ENCODE measurements around the gene ZBTB7B.

The ZBTB7B gene

GRCh38 chr1:155002464-155003226 lies at the start of gene ZBTB7B:
Gene ZBTB7B (plus strand): TSS chr1:155002802. CDS start chr1:155014661, 11,859 bp downstream.
- no peak for DNase-seq (ENCODE audit: low read depth)

DNA sequence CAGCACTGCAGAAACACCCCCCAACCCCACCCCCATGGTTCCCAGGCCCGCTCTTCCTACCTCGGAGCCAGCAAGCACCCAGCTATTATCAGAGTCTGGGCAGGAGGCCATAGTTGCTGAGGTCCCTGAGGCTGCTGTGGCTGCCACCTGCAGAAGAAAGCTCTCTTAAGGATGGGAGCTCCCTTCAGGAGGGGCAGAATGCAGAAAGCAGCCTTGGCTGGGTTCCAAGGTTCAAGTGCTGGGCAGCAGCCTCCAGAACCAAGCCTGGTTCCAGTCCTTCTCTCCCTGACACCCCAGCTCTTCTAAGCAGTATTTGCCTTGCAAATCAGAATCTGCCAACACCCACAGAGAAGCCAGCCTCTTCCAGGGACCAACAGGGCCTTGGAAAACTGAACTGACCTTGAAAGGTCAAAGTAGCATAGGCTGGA lies 49.0 kb upstream of the ZBTB7B start:
- DNase-seq (ENCODE audit: low read depth) = no peak

DNA sequence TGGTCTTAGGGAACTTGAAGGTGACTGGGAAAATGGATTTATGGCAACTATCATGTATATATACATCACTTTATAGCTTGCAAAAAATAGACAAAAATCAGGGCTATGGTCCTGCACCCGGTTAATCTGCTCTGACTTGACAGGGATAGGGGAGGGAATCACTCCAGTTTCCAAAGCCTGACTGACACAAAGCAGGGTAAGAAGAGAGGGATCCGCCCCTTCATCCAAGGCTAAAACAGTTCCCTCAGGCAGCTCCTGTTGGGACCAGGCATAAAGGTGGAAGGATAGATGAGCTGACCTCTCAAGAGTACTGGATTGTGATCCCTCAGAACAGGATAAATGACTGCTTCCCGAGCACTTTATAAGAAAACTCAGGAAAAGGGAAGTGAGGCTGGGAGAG lies 48.1 kb upstream of the ZBTB7B start:
- DNase-seq (ENCODE audit: low read depth) = no peak

GRCh38 chr1:154955039-154955717 lies 47.4 kb upstream of the ZBTB7B start:
- peak; percentile 80 for DNase-seq (ENCODE audit: low read depth)

- DNase-seq (ENCODE audit: low read depth) = peak; percentile 68
These were observed 46.7 kb upstream of the ZBTB7B start, which contains the start of gene PBXIP1 for GRCh38 chr1:154955718-154956543. Gene PBXIP1 (minus strand): TSS chr1:154956099. CDS start chr1:154953721, 2,378 bp downstream.

DNA sequence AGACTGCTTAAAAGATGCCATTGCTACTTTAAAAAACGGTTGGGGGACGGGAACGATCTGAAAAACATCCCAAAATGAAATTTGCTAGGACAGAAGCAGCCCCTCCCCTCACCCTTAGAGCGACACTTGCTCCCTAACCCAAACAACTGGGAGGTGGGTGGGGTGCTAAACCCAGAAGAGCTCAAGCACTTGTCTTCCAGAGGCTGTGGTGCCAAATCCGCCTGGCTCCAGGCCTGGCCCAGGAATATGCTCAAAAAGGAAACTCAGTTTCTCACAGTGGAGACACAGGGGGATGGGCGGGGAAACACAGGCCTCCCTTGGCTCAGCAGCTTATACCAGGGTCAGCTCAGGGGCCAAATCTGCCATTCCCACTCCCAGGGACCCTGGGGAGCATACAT lies 46.1 kb upstream of the ZBTB7B start:
- no peak for DNase-seq (ENCODE audit: low read depth)

- DNase-seq (ENCODE audit: low read depth) = no peak
These were observed 45.4 kb upstream of the ZBTB7B start for GRCh38 chr1:154957091-154957657.

GRCh38 chr1:154958036-154958435 lies 44.6 kb upstream of the ZBTB7B start:
- DNase-seq (ENCODE audit: low read depth) = no peak

- no peak for DNase-seq (ENCODE audit: low read depth)
These were observed 43.7 kb upstream of the ZBTB7B start for GRCh38 chr1:154958681-154959425.

DNA sequence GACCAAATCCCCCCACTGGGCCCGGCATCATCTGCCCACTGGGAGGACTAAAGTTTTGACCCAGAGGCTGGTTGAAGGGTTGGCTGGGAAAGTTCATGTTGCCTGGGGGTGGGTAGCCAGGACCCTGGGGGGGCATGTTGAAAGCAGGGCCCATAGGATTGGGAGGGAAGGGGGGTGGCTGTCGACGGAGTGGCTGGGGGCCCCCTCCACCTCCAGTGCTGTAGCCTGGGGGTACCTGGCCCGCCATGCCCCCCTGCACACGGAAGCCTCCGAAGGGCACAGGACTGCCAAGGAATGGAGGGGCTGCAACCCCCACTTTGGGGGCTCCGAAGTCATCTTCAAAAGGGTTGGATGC lies 43.2 kb upstream of the ZBTB7B start:
- DNase-seq (ENCODE audit: low read depth) = no peak

- DNase-seq (ENCODE audit: low read depth) = no peak
These were observed 42.0 kb upstream of the ZBTB7B start for GRCh38 chr1:154960446-154961136.

GRCh38 chr1:154961207-154962155 lies 41.1 kb upstream of the ZBTB7B start, which contains the start of gene PYGO2:
Gene PYGO2 (minus strand): TSS chr1:154961782. CDS start chr1:154961576, 206 bp downstream.
- peak; percentile 44 for DNase-seq (ENCODE audit: low read depth)

- DNase-seq (ENCODE audit: low read depth) = no peak
These were observed 40.3 kb upstream of the ZBTB7B start for GRCh38 chr1:154962156-154962749.

DNA sequence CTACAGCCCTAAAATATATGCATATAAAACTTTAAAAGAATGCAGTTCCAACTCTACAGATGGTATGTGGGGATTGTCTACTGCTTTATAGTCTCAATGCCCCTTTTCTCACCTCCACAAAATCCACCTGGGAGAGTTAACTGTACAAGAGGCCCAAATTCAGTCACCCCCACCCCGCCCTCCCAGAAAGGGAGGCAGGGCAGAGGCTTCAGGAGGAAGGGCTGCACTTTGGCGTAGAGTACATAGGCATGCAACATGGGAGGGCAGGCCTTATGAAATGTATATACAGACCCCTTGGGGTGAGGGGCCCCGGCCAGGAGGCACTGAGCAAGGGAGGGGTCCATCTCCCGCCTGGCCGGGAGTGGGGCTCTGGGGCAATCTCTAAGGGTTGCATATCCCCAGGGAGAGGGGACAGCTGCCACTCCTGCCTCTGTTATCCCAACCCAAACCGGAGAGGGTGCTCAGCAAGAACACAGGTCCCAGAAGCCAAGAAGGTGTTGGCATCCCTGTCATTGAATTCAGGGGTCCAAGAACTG lies 39.7 kb upstream of the ZBTB7B start:
- no peak for DNase-seq (ENCODE audit: low read depth)

DNA sequence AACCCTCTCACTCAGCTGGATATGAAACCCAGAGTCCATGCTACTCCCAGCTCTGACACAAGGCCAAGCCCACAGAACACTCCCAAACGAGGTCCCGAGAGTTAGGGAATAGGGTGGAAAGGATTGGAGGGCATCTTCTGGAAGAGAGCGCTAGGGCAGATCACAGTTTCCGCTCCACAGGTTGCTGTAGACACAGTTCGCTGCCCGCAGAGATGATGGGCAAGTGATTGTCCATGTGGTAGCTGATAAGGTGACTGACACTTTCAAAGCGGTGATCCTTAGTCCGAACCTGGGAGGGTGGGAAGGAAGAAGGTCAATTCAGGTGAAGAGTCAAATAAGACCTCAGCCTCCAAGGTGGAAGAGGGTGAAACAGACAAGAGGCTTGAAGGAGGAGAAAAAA lies 39.0 kb upstream of the ZBTB7B start:
- no peak for DNase-seq (ENCODE audit: low read depth)

GRCh38 chr1:154964359-154964758 lies 38.2 kb upstream of the ZBTB7B start:
- DNase-seq (ENCODE audit: low read depth) = no peak

- DNase-seq (ENCODE audit: low read depth) = no peak
These were observed 36.5 kb upstream of the ZBTB7B start for GRCh38 chr1:154966111-154966510.

GRCh38 chr1:154967331-154967950 lies 35.2 kb upstream of the ZBTB7B start:
- no peak for DNase-seq (ENCODE audit: low read depth)
